Endometrial microvascular endothelial cells (primary cell): ENCODE results near the gene BCAS3. TPM values are rescaled to one million over a fixed set of nuclear protein-coding genes. Genes with fewer than 3 reads are reported as not detected.

Source experiments
- in situ Hi-C: cut with HindIII; loops from 2 replicates; pipeline ENCODE4 v1.10.0; 2017; ENCODE audit warnings: low sequenced_read_pairs, low pct_unique_long_range_greater_than_20kb; ENCODE audit errors: inconsistent ontology term
- total RNA-seq: library from RNA; depleted of rRNA; stranded (reverse); fragments of >200 nt; gene quantifications from one replicate; pipeline ENCODE4 v1.2.3, GENCODE V29; 2015; ENCODE audit errors: inconsistent ontology term

BCAS3 gene
- total RNA-seq, 1 donor from 2014 or later: 21.2 TPM

- in situ Hi-C loops: no loop called here
These were observed 473.1 kb downstream of the BCAS3 start for GRCh38 chr17:61150686-61151299.

- in situ Hi-C loops: no loop called here
These were observed 475.2 kb downstream of the BCAS3 start for GRCh38 chr17:61152898-61153297.

GRCh38 chr17:61155590-61156237 lies 478.1 kb downstream of the BCAS3 start:
- in situ Hi-C loops: no loop called here

DNA sequence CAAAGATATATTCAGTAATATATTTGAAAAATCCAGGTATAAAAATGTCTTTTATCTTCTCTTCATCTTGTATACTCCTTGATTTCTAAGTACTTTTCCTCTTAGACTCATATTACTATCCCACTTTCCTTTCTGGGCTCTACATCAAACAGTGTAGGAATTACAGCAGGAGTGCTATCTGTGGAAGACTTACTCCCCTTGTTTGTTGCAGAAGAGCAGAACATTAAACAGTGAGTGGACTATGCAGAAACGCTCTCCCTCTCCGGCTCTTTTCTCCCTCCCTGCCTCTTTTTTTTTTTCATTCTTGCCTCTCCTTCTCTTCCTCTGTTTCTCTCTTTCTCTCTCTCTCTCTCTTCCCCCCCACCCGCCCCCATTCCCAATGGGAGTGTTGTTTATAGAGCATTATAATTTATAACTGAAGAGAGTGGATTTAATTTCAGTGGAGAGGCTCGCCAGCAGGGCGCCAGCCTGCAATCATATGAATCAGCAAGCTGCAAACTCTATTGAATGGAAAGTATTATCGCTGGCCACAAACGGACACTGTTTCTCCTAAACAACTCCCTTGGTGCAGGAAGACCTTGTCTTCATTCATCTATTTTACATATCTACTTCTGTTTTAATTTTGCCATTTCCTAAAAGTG lies 479.7 kb downstream of the BCAS3 start:
- in situ Hi-C loops: no loop called here

GRCh38 chr17:61158376-61158775 lies 480.7 kb downstream of the BCAS3 start:
- in situ Hi-C loops: no loop called here

GRCh38 chr17:61159221-61159814 lies 481.7 kb downstream of the BCAS3 start:
- in situ Hi-C loops: no loop called here

DNA sequence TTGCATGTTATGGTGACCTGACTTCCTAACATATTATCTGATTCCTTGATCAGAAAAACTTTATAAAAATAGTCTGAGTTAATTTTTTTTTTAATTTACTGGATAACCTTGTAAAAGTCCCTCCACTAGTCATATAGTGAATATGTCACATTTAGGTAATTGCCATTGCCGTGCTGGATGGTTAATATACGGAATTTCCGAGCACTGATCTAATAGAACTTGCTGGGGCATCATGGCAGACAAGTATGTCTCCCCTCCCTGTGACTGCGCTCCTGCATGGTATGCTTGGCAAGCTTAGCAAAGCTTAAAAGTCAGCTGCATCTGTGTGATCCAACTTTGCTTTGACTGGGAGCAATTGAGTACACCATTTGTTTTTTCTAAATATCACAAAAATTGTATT lies 482.6 kb downstream of the BCAS3 start:
- in situ Hi-C loops: no loop called here

GRCh38 chr17:61160789-61161445 lies 483.3 kb downstream of the BCAS3 start:
- in situ Hi-C loops: no loop called here

- in situ Hi-C loops: no loop called here
These were observed 484.0 kb downstream of the BCAS3 start for GRCh38 chr17:61161615-61162134.

GRCh38 chr17:61164517-61164916 lies 486.9 kb downstream of the BCAS3 start:
- in situ Hi-C loops: no loop called here

DNA sequence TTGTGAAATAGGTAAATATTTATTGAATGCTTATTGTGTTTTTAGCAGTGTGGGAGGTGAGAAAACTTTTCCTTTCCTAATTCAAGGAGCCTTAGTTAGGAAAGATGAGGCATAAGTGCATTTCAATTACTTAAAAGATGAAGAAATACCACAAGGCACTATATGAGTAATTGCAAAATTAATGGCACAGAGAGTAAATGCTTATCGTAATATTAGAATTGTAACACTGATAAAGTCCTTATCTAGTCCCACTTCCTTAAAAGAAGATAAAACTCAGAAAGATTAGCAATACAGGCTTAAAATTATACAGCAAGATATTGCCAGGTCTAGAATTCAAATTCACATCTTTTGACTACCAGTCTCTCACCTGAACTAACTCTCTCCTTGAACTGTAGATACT lies 489.4 kb downstream of the BCAS3 start:
- in situ Hi-C loops: no loop called here

GRCh38 chr17:61168506-61168905 lies 490.9 kb downstream of the BCAS3 start:
- in situ Hi-C loops: no loop called here

DNA sequence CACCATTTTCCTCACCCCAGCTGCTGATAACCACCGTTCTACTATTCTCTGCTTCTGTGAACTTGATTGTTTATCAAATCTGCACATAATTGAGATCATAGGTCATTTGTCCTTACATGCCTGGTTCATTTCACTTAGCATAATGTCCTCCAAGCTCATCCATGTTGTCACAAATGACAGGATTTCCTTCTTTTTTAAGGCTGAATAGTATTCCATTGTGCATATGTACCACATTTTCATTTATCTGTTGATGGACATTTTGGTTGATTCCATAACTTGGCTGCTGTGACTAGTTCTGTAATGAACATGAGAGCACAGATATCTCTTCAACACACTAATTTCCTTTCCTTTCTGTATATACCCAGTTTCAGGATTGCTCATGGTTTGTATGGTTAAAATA lies 496.7 kb downstream of the BCAS3 start:
- in situ Hi-C loops: no loop called here

- in situ Hi-C loops: no loop called here
These were observed 497.9 kb downstream of the BCAS3 start for GRCh38 chr17:61175298-61176142.

DNA sequence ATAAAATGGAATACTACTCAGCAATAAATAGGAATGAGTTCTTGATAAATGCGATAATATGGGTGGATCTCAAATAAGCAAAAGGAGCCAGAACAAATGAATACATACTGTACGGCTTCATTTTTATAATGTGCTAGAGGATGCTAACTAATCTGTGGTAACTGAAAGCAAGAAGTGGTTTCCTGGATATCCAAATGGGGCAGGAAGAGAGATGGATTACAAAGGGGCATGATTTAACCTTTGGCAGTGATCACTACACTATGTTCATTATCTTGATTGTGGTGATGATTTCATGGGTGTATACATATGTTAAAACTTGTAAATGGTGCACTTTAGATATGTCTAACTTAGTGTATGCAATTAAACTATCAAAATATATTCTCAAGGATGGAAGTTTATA lies 499.7 kb downstream of the BCAS3 start:
- in situ Hi-C loops: no loop called here

DNA sequence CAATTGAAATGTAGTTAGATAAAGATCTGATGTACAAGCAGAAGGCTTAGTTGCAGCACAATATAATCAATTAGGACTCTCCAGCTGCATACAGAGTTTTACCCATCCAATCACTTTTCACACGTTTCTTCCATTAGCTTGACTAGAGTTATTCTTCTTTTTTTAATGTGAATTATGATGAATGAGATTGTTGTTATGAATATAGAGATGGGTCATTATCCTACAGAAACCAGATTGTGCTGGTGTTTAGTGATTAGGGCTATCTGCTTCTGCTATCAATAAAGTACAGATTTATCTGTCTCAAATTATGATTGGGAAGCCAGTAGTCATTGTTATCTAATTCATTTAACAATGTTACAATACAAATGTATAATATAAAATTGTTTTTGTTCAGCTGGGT lies 500.6 kb downstream of the BCAS3 start:
- in situ Hi-C loops: no loop called here

DNA sequence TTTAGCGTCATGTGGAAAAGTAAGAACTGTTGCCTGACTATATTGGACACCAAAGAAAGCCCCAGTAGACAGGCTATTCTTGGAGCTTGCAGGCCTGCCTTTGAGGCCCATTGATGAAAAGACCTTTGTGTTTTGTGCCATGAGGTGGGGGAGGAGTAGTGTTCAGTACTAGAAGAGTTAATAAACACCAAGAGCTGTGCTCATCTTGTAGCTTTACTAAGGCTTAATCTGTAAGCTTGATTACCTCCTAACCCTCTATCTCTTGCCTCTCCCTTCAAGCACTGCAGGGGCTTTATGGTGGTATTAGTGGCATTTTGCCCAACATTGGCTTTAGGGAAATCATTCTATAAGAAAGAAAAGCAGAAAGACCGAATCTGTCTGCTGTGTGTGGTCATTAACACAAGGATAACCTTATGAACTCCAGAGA lies 501.7 kb downstream of the BCAS3 start:
- in situ Hi-C loops: no loop called here

- in situ Hi-C loops: no loop called here
These were observed 506.1 kb downstream of the BCAS3 start for GRCh38 chr17:61183793-61184192.
